GM23338 (cell line): Measurements from ENCODE around the gene BLOC1S6. TPM values are rescaled to one million over a fixed set of nuclear protein-coding genes. Genes with fewer than 3 reads are reported as not detected.

Source experiments
- ATAC-seq: fragments of 200-7000 bp; cut with Tn5 transposase; 3 replicates; pipeline ENCODE4 v1.9.1; 2020
- DNase-seq: peaks from one replicate; pipeline ENCODE4 v3.0.0-alpha.2; 2015; ENCODE audit warnings: low spot score
- H2AFZ ChIP-seq: fragments of 200-600 bp; sonication (generic); 2 replicates; pipeline ENCODE4 v1.8.0; 2016; ENCODE audit warnings: antibody characterized with exemption, mild to moderate bottlenecking, moderate library complexity
- H3F3A ChIP-seq: fragments of 200-600 bp; sonication (generic); replicated peaks from 2 replicates; pipeline ENCODE4 v1.8.0; 2017; ENCODE audit warnings: antibody characterized with exemption, mixed run types, low read depth
- H3K27ac ChIP-seq: fragments of 200-600 bp; sonication (generic); 2 replicates; pipeline ENCODE4 v1.6.1; 2016; ENCODE audit warnings: low read depth
- H3K27me3 ChIP-seq: fragments of 200-600 bp; sonication (generic); 2 replicates; pipeline ENCODE4 v1.8.0; 2016; ENCODE audit warnings: mild to moderate bottlenecking, mixed run types, moderate library complexity; ENCODE audit not compliant: insufficient read depth
- H3K36me3 ChIP-seq: fragments of 200-600 bp; sonication (generic); 2 replicates; pipeline ENCODE4 v1.8.0; 2016; ENCODE audit warnings: mild to moderate bottlenecking; ENCODE audit not compliant: insufficient read depth
- H3K4me1 ChIP-seq: fragments of 200-600 bp; sonication (generic); 2 replicates; pipeline ENCODE4 v1.8.0; 2016; ENCODE audit warnings: mild to moderate bottlenecking, moderate library complexity; ENCODE audit not compliant: insufficient read depth
- H3K4me2 ChIP-seq: fragments of 200-600 bp; sonication (generic); 2 replicates; pipeline ENCODE4 v1.7.1; 2017; ENCODE audit warnings: mixed run types
- H3K4me3 ChIP-seq: fragments of 200-600 bp; sonication (generic); 2 replicates; pipeline ENCODE4 v1.6.1; 2016; ENCODE audit warnings: mixed run types
- H3K79me2 ChIP-seq: fragments of 200-600 bp; sonication (generic); replicated peaks from 2 replicates; pipeline ENCODE4 v1.8.0; 2017; ENCODE audit warnings: mild to moderate bottlenecking; ENCODE audit not compliant: insufficient read depth
- H3K9me2 ChIP-seq: fragments of 200-600 bp; sonication (generic); 2 replicates; pipeline ENCODE4 v1.8.0; 2017; ENCODE audit not compliant: insufficient read depth
- H4K20me1 ChIP-seq: fragments of 200-600 bp; sonication (generic); replicated peaks from 2 replicates; pipeline ENCODE4 v1.8.0; 2017; ENCODE audit warnings: mild to moderate bottlenecking; ENCODE audit not compliant: insufficient read depth
- H3K27ac Mint-ChIP-seq: 2 replicates; pipeline ENCODE4 v1.8.0; 2020; ENCODE audit warnings: inconsistent platforms, mild to moderate bottlenecking, moderate library complexity, mixed read lengths
- H3K27me3 Mint-ChIP-seq: 3 replicates; pipeline ENCODE4 v1.8.0; 2022; ENCODE audit warnings: low read depth, mild to moderate bottlenecking, moderate library complexity, mixed read lengths, inconsistent platforms; ENCODE audit not compliant: insufficient read depth, poor library complexity
- H3K36me3 Mint-ChIP-seq: 3 replicates; pipeline ENCODE4 v1.8.0; 2021; ENCODE audit warnings: low read depth, mild to moderate bottlenecking, inconsistent platforms, moderate library complexity, mixed read lengths
- H3K4me1 Mint-ChIP-seq: 3 replicates; pipeline ENCODE4 v1.8.0; 2020; ENCODE audit warnings: mild to moderate bottlenecking, inconsistent platforms, mixed read lengths
- H3K4me3 Mint-ChIP-seq: 3 replicates; pipeline ENCODE4 v1.8.0; 2021; ENCODE audit warnings: moderate library complexity, mild to moderate bottlenecking, inconsistent platforms, mixed read lengths
- H3K9me3 Mint-ChIP-seq: 3 replicates; pipeline ENCODE4 v1.8.0; 2020; ENCODE audit warnings: moderate library complexity, mild to moderate bottlenecking, inconsistent platforms, mixed read lengths
- CTCF ChIP-seq, 2 experiments: fragments of 200-600 bp in 1 of 2; sonication (generic) in 1 of 2; conservative IDR thresholded peaks; 2 replicates each; pipeline versions ENCODE4 v1.5.1 to v1.6.1; 2016 to 2017; ENCODE audit warnings: antibody characterized with exemption in 2 of 2, low read depth in 2 of 2, mild to moderate bottlenecking in 2 of 2, moderate library complexity in 1 of 2
- EZH2 ChIP-seq: fragments of 200-600 bp; sonication (generic); IDR thresholded peaks from one replicate; pipeline ENCODE4 v1.8.0; 2017; ENCODE audit warnings: antibody characterized with exemption, mild to moderate bottlenecking, low read depth; ENCODE audit not compliant: unreplicated experiment
- NANOG ChIP-seq: IDR thresholded peaks from 2 replicates; pipeline ENCODE4 v1.6.1; 2016; ENCODE audit warnings: antibody characterized with exemption, borderline replicate concordance
- POLR2AphosphoS5 ChIP-seq: IDR thresholded peaks from 2 replicates; pipeline ENCODE4 v1.6.1; 2016; ENCODE audit warnings: antibody characterized with exemption, low read depth
- ZNF114 ChIP-seq: fragments of 250-450 bp; sonication (Bioruptor Pico); IDR thresholded peaks from 2 replicates; pipeline ENCODE4 v1.5.0; 2020; ENCODE audit warnings: mild to moderate bottlenecking, moderate library complexity
- polyA plus RNA-seq: library from polyadenylated mRNA; unstranded; fragments of >200 nt; fragmentation: Nextera tagmentation; extraction: Ambion mirVana; gene quantifications from 2 replicates; pipeline ENCODE4 v1.2.1, GENCODE V29; 2016
- total RNA-seq: library from RNA; depleted of rRNA; stranded (reverse); fragments of >200 nt; shearing (Covaris generic); gene quantifications from 2 replicates; pipeline ENCODE4 v1.2.3, GENCODE V29; 2014
- TF ChIP-seq, protein P1 (sequence below): fragments of 250-450 bp; sonication (Bioruptor Pico); IDR thresholded peaks from 2 replicates; pipeline ENCODE4 v1.5.0; 2020; ENCODE audit warnings: mild to moderate bottlenecking, moderate library complexity

Gene BLOC1S6
- total and polyA plus RNA-seq, 2 experiments from 2014 or later = 20.9 to 28.4 TPM

GRCh38 chr15:45612790-45613415, 25.7 kb downstream of the BLOC1S6 start (continued):
- TF ChIP-seq, protein P1, sequence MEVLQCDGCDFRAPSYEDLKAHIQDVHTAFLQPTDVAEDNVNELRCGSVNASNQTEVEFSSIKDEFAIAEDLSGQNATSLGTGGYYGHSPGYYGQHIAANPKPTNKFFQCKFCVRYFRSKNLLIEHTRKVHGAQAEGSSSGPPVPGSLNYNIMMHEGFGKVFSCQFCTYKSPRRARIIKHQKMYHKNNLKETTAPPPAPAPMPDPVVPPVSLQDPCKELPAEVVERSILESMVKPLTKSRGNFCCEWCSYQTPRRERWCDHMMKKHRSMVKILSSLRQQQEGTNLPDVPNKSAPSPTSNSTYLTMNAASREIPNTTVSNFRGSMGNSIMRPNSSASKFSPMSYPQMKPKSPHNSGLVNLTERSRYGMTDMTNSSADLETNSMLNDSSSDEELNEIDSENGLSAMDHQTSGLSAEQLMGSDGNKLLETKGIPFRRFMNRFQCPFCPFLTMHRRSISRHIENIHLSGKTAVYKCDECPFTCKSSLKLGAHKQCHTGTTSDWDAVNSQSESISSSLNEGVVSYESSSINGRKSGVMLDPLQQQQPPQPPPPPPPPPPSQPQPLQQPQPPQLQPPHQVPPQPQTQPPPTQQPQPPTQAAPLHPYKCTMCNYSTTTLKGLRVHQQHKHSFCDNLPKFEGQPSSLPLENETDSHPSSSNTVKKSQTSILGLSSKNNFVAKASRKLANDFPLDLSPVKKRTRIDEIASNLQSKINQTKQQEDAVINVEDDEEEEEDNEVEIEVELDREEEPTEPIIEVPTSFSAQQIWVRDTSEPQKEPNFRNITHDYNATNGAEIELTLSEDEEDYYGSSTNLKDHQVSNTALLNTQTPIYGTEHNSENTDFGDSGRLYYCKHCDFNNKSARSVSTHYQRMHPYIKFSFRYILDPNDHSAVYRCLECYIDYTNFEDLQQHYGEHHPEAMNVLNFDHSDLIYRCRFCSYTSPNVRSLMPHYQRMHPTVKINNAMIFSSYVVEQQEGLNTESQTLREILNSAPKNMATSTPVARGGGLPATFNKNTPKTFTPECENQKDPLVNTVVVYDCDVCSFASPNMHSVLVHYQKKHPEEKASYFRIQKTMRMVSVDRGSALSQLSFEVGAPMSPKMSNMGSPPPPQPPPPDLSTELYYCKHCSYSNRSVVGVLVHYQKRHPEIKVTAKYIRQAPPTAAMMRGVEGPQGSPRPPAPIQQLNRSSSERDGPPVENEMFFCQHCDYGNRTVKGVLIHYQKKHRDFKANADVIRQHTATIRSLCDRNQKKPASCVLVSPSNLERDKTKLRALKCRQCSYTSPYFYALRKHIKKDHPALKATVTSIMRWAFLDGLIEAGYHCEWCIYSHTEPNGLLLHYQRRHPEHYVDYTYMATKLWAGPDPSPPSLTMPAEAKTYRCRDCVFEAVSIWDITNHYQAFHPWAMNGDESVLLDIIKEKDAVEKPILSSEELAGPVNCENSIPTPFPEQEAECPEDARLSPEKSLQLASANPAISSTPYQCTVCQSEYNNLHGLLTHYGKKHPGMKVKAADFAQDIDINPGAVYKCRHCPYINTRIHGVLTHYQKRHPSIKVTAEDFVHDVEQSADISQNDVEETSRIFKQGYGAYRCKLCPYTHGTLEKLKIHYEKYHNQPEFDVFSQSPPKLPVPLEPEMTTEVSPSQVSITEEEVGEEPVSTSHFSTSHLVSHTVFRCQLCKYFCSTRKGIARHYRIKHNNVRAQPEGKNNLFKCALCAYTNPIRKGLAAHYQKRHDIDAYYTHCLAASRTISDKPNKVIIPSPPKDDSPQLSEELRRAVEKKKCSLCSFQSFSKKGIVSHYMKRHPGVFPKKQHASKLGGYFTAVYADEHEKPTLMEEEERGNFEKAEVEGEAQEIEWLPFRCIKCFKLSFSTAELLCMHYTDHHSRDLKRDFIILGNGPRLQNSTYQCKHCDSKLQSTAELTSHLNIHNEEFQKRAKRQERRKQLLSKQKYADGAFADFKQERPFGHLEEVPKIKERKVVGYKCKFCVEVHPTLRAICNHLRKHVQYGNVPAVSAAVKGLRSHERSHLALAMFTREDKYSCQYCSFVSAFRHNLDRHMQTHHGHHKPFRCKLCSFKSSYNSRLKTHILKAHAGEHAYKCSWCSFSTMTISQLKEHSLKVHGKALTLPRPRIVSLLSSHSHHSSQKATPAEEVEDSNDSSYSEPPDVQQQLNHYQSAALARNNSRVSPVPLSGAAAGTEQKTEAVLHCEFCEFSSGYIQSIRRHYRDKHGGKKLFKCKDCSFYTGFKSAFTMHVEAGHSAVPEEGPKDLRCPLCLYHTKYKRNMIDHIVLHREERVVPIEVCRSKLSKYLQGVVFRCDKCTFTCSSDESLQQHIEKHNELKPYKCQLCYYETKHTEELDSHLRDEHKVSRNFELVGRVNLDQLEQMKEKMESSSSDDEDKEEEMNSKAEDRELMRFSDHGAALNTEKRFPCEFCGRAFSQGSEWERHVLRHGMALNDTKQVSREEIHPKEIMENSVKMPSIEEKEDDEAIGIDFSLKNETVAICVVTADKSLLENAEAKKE (CRISPR knock-in tag) = no peak
- no peak for TF ChIP-seq CTCF (conservative IDR thresholded peaks at IDR 0.05; ENCODE audit: low read depth in 2 of 2)
- TF ChIP-seq POLR2AphosphoS5 = no peak

GRCh38 chr15:45616901-45617323, 29.7 kb downstream of the BLOC1S6 start:
- no peaks in the 10 kb centered on the region for H3K9me2 ChIP-seq
- H3K27me3 Mint-ChIP-seq = peaks cover 4% of the 10 kb centered on the region
- H3K9me3 Mint-ChIP-seq = peaks cover 18% of the 10 kb centered on the region; the same call in 2 of the 3 replicates
- H2AFZ ChIP-seq = 0 out of 2 replicates have a peak overlapping the region, but pooled peaks have one; percentile 14
- no peaks in the 10 kb centered on the region for H3K27me3 ChIP-seq
- no peaks in the 10 kb centered on the region for H3K79me2 ChIP-seq
- H3F3A ChIP-seq = no peaks in the 10 kb centered on the region
- no peak overlapping the region for H3K4me3 Mint-ChIP-seq
- no peaks in the 10 kb centered on the region for H3K4me1 Mint-ChIP-seq
- no peak overlapping the region for H3K27ac ChIP-seq
- no peak overlapping the region for H3K4me2 ChIP-seq
- H3K4me3 ChIP-seq = no peak overlapping the region
- ATAC-seq (no peak), DNase-seq (no peak)
- H3K4me1 ChIP-seq = 0 out of 2 replicates have a peak, but pooled peaks cover 5% of the 10 kb centered on the region
- H3K27ac Mint-ChIP-seq = no peak overlapping the region
- H3K36me3 ChIP-seq = no peaks in the 10 kb centered on the region
- H4K20me1 ChIP-seq = no peaks in the 10 kb centered on the region
- H3K36me3 Mint-ChIP-seq = no peaks in the 10 kb centered on the region
- TF ChIP-seq, protein P1 (CRISPR knock-in tag) = no peak
- TF ChIP-seq ZNF114 (CRISPR knock-in tag) (no peak), NANOG (no peak), EZH2 (no peak)
